Epithelial cell of esophagus (primary cell): ENCODE data around the gene PBX3.

Experiments
- DNase-seq: peaks from one replicate; pipeline ENCODE4 v3.0.0; 2010; ENCODE audit warnings: low read depth
- H3K4me3 ChIP-seq: 2 replicates; pipeline ENCODE4 v1.5.1; 2011; ENCODE audit warnings: mild to moderate bottlenecking, low read length, control low read depth
- CTCF ChIP-seq: IDR thresholded peaks from 2 replicates; pipeline ENCODE4 v1.5.1; 2011; ENCODE audit warnings: low read depth, mild to moderate bottlenecking, low read length, control low read depth, inconsistent platforms; ENCODE audit not compliant: insufficient read depth; ENCODE audit errors: missing control alignments

PBX3 gene

DNA sequence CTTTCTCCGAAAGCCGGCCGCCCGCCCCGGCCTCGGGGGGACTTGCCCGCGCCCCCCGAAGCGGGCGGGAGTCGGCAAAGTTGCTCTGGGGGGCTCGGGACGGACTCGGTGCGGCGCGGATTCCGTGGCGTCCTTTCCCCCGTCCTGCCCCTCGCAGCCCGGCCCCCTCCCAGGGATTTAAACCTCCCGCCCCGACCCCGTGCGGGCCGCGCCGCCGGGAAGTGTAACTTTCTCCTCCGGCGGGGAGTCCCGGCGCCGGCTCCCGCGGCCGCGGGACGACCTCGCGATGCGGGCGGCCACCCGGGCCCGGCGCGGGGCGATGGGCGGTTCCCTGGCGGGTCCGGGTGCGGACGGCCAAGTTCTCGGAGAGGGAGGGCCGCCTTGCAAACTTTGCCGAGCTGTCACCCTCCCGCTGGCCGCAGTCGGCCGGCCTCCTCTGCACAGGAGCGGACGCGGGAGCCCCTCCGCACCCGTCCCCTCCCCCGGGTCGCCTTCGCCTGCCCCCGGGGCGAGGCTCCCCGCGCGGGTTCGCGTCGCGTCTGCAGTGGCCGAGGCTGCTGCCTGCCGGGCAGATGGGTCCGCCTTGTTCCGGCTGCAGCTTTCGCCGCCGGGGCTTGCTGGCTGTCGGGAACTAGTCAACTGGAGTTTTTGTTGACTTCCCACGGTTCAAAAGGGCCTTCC lies 732 bp downstream of the PBX3 start:
- TF ChIP-seq CTCF = no peak
- H3K4me3 ChIP-seq = peak overlapping the region; percentile 79
- DNase-seq = peak; percentile 30

- peak; percentile 8 for DNase-seq
- TF ChIP-seq CTCF = no peak
- H3K4me3 ChIP-seq = peak overlapping the region; percentile 79
Measured at GRCh38 chr9:125748446-125749099, 1.4 kb downstream of the PBX3 start.

GRCh38 chr9:125749287-125749935 lies 2.2 kb downstream of the PBX3 start:
- DNase-seq = peak; percentile 17
- H3K4me3 ChIP-seq = peak overlapping the region; percentile 79
- no peak for TF ChIP-seq CTCF

- no peak for TF ChIP-seq CTCF
- peak; percentile 18 for DNase-seq
- peak overlapping the region; percentile 15 for H3K4me3 ChIP-seq
Measured at GRCh38 chr9:125749951-125750626, 2.9 kb downstream of the PBX3 start.

GRCh38 chr9:125750627-125751011 lies 3.4 kb downstream of the PBX3 start:
- peak; percentile 13 for DNase-seq
- peak overlapping the region; percentile 15 for H3K4me3 ChIP-seq
- no peak for TF ChIP-seq CTCF

GRCh38 chr9:125752070-125752628 lies 5.0 kb downstream of the PBX3 start:
- DNase-seq = peak; percentile 16
- H3K4me3 ChIP-seq = no peak overlapping the region
- TF ChIP-seq CTCF = no peak
